Osteocyte (in vitro differentiated cells): Measurements from ENCODE around the gene DPY30. TPM values are rescaled to one million over a fixed set of nuclear protein-coding genes. Genes with fewer than 3 reads are reported as not detected.

ENCODE experiments used
- DNase-seq: peaks from one replicate; pipeline ENCODE4 v3.0.0; 2021; ENCODE audit warnings: mixed read lengths; ENCODE audit not compliant: unreplicated experiment; ENCODE audit errors: extremely low spot score
- H3K27ac Mint-ChIP-seq: one replicate; pipeline ENCODE4 v1.8.0; 2021; ENCODE audit warnings: mild to moderate bottlenecking, mixed read lengths; ENCODE audit not compliant: unreplicated experiment
- H3K27me3 Mint-ChIP-seq: one replicate; pipeline ENCODE4 v1.8.0; 2021; ENCODE audit warnings: mixed read lengths; ENCODE audit not compliant: unreplicated experiment
- H3K36me3 Mint-ChIP-seq: one replicate; pipeline ENCODE4 v1.8.0; 2021; ENCODE audit warnings: mixed read lengths; ENCODE audit not compliant: unreplicated experiment
- H3K4me1 Mint-ChIP-seq: one replicate; pipeline ENCODE4 v1.8.0; 2021; ENCODE audit warnings: mixed read lengths; ENCODE audit not compliant: unreplicated experiment
- H3K4me3 Mint-ChIP-seq: one replicate; pipeline ENCODE4 v1.8.0; 2021; ENCODE audit warnings: mild to moderate bottlenecking, moderate library complexity, mixed read lengths; ENCODE audit not compliant: unreplicated experiment
- H3K9me3 Mint-ChIP-seq: one replicate; pipeline ENCODE4 v1.8.0; 2021; ENCODE audit warnings: mixed read lengths; ENCODE audit not compliant: unreplicated experiment
- total RNA-seq: library from RNA; stranded (reverse); gene quantifications from 2 replicates; pipeline ENCODE4 v1.2.1, GENCODE V29; 2021
- TF ChIP-seq, protein P1 (sequence below): fragments of 200-600 bp; sonication (generic); IDR thresholded peaks from 2 replicates; pipeline ENCODE4 v1.5.0; 2021; ENCODE audit warnings: antibody characterized with exemption, mild to moderate bottlenecking, moderate library complexity

Gene DPY30
- total RNA-seq, 1 donor from 2014 or later = 56.4 TPM

DNA sequence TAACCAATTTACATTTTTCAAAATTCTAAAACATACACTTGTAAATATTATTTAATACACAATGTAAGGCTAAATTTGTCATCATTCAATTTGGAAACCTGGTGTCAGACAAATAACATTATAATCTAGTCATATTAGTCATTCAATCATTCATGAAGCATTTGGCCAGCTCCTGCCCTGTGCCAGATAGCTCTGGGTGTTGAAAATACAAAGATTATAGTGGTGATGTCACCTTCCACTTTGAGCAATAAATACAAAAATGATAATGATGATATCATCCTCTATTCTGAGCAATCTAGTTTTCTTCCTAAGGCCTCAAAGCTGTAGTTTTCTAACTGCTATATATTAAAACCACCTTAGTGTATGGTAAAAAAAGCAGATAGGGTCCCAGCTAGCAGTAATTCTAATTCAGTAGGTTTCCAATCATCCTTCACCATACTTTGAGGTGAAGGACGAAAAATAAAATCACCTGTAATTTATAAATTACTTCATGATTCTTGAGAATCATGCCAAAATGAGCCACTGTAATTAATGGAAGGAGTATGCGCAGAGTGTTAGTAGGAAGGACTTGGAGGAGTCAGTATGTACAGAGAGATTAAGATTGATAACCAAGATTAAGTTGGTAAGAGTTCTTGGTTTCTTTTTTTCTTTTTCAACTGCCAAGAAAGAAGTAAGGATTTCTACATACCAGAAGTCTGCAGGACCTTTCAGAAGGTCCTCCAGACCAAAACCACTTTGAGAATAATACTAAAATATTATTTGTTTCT is 52.0 kb downstream of the DPY30 start:
- no peak for DNase-seq
- Mint-ChIP-seq H3K4me1 (peaks cover 12% of the 10 kb centered on the region), H3K27ac (peak overlapping the region; percentile 4), H3K4me3 (no peak overlapping the region), H3K27me3 (no peaks in the 10 kb centered on the region), H3K9me3 (no peaks in the 10 kb centered on the region), H3K36me3 (no peaks in the 10 kb centered on the region)
- TF ChIP-seq, protein P1, sequence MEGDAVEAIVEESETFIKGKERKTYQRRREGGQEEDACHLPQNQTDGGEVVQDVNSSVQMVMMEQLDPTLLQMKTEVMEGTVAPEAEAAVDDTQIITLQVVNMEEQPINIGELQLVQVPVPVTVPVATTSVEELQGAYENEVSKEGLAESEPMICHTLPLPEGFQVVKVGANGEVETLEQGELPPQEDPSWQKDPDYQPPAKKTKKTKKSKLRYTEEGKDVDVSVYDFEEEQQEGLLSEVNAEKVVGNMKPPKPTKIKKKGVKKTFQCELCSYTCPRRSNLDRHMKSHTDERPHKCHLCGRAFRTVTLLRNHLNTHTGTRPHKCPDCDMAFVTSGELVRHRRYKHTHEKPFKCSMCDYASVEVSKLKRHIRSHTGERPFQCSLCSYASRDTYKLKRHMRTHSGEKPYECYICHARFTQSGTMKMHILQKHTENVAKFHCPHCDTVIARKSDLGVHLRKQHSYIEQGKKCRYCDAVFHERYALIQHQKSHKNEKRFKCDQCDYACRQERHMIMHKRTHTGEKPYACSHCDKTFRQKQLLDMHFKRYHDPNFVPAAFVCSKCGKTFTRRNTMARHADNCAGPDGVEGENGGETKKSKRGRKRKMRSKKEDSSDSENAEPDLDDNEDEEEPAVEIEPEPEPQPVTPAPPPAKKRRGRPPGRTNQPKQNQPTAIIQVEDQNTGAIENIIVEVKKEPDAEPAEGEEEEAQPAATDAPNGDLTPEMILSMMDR = no peak

DNA sequence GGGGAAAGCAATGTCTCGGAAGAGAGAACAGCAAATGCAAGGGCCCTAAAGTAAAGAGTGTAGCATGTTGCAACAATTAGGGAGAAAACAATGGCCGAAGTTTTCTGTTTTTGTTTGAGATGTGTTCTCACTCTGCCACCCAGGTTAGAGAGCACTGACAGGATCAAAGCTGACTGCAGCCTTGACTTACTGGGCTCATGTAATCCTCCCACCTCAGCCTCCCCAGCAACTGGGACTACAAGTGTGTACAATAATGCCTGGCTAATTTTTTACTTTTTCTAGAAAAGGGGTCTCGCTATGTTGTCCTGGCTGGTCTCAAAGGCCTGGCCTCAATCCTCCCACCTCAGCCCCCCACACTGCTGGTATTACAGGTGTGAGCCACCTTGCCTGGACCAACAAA is 52.7 kb downstream of the DPY30 start:
- TF ChIP-seq, protein P1 = no peak
- Mint-ChIP-seq H3K4me1 (peaks cover 12% of the 10 kb centered on the region), H3K36me3 (no peaks in the 10 kb centered on the region), H3K9me3 (no peaks in the 10 kb centered on the region), H3K27ac (no peak overlapping the region), H3K27me3 (no peaks in the 10 kb centered on the region), H3K4me3 (no peak overlapping the region)
- no peak for DNase-seq

DNA sequence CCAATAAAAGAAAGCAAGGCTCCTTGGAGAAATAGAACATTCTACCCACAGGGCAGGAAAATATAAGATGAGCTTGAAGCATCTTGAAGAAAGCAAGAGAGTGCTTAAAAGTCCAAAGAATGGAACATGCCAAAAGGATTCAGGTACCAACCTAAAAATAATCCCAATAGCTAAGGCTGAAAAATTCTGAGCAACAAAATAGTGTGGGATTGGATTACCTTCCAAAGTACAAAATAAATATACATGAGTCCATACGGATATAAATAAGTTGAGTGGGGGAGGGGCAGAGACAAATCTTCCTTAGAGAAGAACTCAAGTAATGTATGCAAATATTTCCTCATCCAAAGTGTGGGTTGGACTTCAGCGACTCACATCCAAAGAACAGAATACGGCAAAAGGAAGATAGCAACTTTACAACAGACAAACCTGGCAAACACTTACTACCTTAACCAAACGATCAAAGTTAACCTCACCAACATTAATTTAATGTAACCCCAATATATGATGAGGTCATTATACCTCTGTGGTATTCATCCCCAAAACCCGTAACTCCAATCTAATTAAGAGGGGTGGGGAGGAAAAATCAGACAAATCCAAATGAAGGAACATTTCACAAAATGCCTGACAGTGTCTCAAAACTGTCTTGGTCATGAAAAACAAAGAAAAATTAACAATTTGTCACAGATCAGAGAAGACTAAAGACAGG is 55.7 kb downstream of the DPY30 start:
- peaks cover 21% of the 10 kb centered on the region for H3K4me1 Mint-ChIP-seq
- H3K4me3 Mint-ChIP-seq = no peak overlapping the region
- no peaks in the 10 kb centered on the region for H3K36me3 Mint-ChIP-seq
- no peaks in the 10 kb centered on the region for H3K9me3 Mint-ChIP-seq
- no peak for DNase-seq
- TF ChIP-seq, protein P1 = no peak
- no peak overlapping the region for H3K27ac Mint-ChIP-seq
- no peaks in the 10 kb centered on the region for H3K27me3 Mint-ChIP-seq

DNA sequence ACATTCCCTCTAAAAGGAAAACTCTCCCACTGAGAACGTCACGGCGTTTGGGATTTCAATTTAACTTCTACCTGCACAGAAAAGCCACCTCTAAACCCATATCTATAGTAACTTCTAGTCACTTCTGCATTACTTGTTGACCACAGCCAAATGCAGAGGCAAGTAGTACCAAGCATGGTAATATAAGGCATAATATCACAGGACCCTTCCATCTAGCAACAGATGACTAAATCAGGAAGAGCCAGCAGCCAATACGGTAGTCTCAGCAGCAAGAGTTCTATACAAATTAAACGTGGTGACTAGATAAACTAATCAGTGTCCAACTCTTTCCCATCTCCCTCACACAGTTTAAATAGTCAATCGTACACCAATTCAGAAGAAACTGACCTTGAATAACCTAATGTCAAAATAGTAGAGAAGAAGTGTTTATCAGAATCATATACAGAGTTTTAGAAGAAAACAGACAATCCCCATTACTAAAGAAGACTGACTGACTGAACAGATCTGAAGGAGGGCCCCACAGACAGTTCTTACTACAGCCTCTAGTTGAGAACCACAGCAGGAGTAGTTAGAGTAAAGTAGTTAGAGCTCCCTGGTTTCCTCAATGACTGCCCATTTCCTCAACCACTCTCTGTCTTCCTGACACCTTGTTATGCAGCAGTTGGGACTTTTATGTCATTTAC is 58.8 kb downstream of the DPY30 start:
- peaks cover 15% of the 10 kb centered on the region for H3K4me1 Mint-ChIP-seq
- no peak for DNase-seq
- H3K9me3 Mint-ChIP-seq = no peaks in the 10 kb centered on the region
- H3K27ac Mint-ChIP-seq = peak overlapping the region; percentile 57
- no peak overlapping the region for H3K4me3 Mint-ChIP-seq
- no peaks in the 10 kb centered on the region for H3K27me3 Mint-ChIP-seq
- no peaks in the 10 kb centered on the region for H3K36me3 Mint-ChIP-seq
- TF ChIP-seq, protein P1 = no peak

DNA sequence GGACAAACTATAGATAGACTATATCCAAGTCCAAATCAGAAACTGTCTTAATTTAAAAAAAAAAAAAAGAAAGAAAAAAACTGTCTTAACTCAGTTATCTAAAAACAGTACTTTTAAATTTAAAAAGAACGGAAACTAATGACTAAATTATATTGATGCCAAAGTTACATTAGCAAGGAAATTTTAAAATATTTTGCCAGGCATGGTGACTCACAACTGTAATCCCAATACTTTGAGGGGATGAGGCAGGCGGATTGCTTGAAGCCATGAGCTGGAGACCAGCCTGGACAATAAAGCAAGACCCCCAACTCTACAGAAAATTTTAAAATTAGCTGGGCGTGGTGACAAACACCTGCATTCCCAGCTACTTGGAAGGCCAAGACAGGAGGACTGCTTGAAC is 59.6 kb downstream of the DPY30 start:
- Mint-ChIP-seq H3K27ac (no peak overlapping the region), H3K36me3 (no peaks in the 10 kb centered on the region), H3K4me1 (peaks cover 15% of the 10 kb centered on the region), H3K4me3 (no peak overlapping the region), H3K27me3 (no peaks in the 10 kb centered on the region), H3K9me3 (no peaks in the 10 kb centered on the region)
- no peak for DNase-seq
- TF ChIP-seq, protein P1 = no peak
